AG04450 (cell line): ENCODE data around the gene WDFY1. TPM values are rescaled to one million over a fixed set of nuclear protein-coding genes. Genes with fewer than 3 reads are reported as not detected.

Experiments used
- CTCF ChIA-PET: fragments of 300-600, 350-600 bp; formaldehyde crosslinking; extraction: SDS; loops from one replicate; lab custom pipeline; 2022; ENCODE audit warnings: antibody characterized with exemption, inconsistent platforms; lab: Charles Lee
- POLR2A ChIA-PET: fragments of 350-600 bp; formaldehyde crosslinking; extraction: SDS; loops from one replicate; lab custom pipeline; 2021; ENCODE audit warnings: antibody characterized with exemption, inconsistent platforms; lab: Yijun Ruan, JAX
- DNase-seq: peaks from one replicate; pipeline ENCODE4 v3.0.0-alpha.2; 2011; ENCODE audit warnings: low read depth, low spot score
- H3K27ac ChIP-seq: one replicate; pipeline ENCODE4 v1.5.1; 2012; ENCODE audit warnings: low read depth, low read length, control low read depth
- H3K27me3 ChIP-seq: one replicate; pipeline ENCODE4 v1.6.0; 2012; ENCODE audit warnings: low read length; ENCODE audit not compliant: control insufficient read depth, insufficient read depth
- H3K4me3 ChIP-seq: 2 replicates; pipeline ENCODE4 v1.5.1; 2011; ENCODE audit warnings: mild to moderate bottlenecking, low read depth, low read length, control low read depth
- H3K9me3 ChIP-seq: 2 replicates; pipeline ENCODE4 v1.5.1; 2012; ENCODE audit warnings: low read length; ENCODE audit not compliant: control insufficient read depth, insufficient read depth
- polyA plus RNA-seq: library from polyadenylated mRNA; depleted of rRNA; stranded (reverse); fragments of >200 nt; gene quantifications from 2 replicates; pipeline ENCODE4 v1.2.3, GENCODE V29; 2011
- TF ChIP-seq, protein P1 (sequence below): IDR thresholded peaks from 2 replicates; pipeline ENCODE4 v1.5.1; 2011; ENCODE audit warnings: low read depth, low read length, control low read depth, inconsistent platforms

Gene WDFY1
- polyA plus RNA-seq, 1 experiment: 74.8 TPM

GRCh38 chr2:223989856-223990232 is 44.7 kb upstream of the WDFY1 start:
- no peak overlapping the region for H3K27ac ChIP-seq
- ChIA-PET CTCF (interaction anchor here (2.9 to 6.7 kb wide), 2 partner anchors 18 to 294 kb away, joined by 19 to 137 read pairs; no protein-coding TSS in a partner anchor), POLR2A (no interaction called here)
- H3K9me3 ChIP-seq: no peaks in the 10 kb centered on the region
- H3K27me3 ChIP-seq: no peaks in the 10 kb centered on the region
- TF ChIP-seq, protein P1, sequence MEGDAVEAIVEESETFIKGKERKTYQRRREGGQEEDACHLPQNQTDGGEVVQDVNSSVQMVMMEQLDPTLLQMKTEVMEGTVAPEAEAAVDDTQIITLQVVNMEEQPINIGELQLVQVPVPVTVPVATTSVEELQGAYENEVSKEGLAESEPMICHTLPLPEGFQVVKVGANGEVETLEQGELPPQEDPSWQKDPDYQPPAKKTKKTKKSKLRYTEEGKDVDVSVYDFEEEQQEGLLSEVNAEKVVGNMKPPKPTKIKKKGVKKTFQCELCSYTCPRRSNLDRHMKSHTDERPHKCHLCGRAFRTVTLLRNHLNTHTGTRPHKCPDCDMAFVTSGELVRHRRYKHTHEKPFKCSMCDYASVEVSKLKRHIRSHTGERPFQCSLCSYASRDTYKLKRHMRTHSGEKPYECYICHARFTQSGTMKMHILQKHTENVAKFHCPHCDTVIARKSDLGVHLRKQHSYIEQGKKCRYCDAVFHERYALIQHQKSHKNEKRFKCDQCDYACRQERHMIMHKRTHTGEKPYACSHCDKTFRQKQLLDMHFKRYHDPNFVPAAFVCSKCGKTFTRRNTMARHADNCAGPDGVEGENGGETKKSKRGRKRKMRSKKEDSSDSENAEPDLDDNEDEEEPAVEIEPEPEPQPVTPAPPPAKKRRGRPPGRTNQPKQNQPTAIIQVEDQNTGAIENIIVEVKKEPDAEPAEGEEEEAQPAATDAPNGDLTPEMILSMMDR: no peak
- DNase-seq: no peak
- H3K4me3 ChIP-seq: no peak overlapping the region

DNA sequence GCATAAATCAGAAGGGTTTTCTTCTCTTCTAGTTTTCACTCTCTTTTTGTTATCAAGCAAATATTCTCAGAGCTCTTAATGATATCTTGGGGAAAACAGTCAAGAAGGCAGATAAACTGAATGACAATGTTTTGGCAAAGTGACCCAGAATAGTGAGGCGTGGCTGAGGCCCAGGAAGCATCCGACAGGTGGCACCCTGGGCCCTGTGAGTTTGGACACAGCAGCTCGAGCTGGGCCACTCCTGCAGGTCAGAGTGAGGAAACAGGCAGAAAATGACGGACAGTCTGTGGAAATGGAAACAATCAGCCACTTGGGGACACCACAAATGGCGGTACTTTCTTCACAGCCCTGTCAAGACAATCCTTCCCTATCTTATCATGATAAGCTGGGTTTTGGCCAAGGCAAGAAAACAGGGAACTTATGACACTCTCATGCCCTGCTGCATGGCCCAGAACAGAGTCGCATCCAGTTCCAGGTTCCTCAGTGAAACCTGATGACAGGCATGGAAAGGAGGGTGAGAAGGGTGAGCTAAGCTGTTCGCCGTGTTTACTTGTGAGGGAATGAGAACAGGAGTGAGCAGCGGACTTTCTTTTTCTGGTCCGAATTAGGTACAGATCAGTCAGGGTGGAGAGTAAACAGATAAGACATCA is 44.2 kb upstream of the WDFY1 start:
- CTCF ChIA-PET: interaction anchor here (2.9 to 6.7 kb wide), 2 partner anchors 17 to 294 kb away, joined by 19 to 137 read pairs; no protein-coding TSS in a partner anchor
- no peak for DNase-seq
- no peaks in the 10 kb centered on the region for H3K27me3 ChIP-seq
- no peak overlapping the region for H3K27ac ChIP-seq
- no peak overlapping the region for H3K4me3 ChIP-seq
- POLR2A ChIA-PET: no interaction called here
- TF ChIP-seq, protein P1: no peak
- H3K9me3 ChIP-seq: no peaks in the 10 kb centered on the region

GRCh38 chr2:223981241-223981640 is 36.1 kb upstream of the WDFY1 start:
- Histone ChIP-seq H3K27ac (no peak overlapping the region), H3K27me3 (no peaks in the 10 kb centered on the region), H3K4me3 (no peak overlapping the region), H3K9me3 (no peaks in the 10 kb centered on the region)
- ChIA-PET POLR2A (no interaction called here), CTCF (interaction anchor here (1.4 to 3.9 kb wide), 3 partner anchors 11 to 304 kb away, joined by 5 to 45 read pairs (median 16); no protein-coding TSS in a partner anchor)
- TF ChIP-seq, protein P1: no peak
- DNase-seq: no peak

- H3K9me3 ChIP-seq: no peaks in the 10 kb centered on the region
- no peak overlapping the region for H3K4me3 ChIP-seq
- no peak for DNase-seq
- POLR2A ChIA-PET: no interaction called here
- no peak overlapping the region for H3K27ac ChIP-seq
- CTCF ChIA-PET: interaction anchor here (1.2 to 3.9 kb wide), 4 partner anchors 11 to 304 kb away, joined by 3 to 45 read pairs (median 18); no protein-coding TSS in a partner anchor
- TF ChIP-seq, protein P1: no peak
- H3K27me3 ChIP-seq: no peaks in the 10 kb centered on the region
Observed at GRCh38 chr2:223980803-223981202, 35.7 kb upstream of the WDFY1 start.

DNA sequence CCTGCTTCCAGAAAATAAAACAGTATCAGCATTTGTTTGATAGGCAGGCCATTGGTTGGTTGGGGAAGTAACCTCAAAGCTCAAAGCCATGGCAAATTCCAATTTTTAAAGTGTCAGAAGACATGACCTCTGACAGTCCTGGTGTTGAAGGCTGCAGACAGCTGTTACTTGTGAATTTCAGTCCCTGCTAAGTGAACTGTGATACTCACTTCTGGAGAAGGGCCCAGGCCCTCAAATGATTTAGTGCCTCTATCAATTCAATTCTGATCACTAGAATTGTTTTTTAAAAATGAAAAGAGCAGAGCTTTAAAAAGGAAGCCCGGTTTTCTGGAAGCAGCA is 35.2 kb upstream of the WDFY1 start:
- TF ChIP-seq, protein P1: no peak
- no peak overlapping the region for H3K27ac ChIP-seq
- POLR2A ChIA-PET: no interaction called here

More for the DNA sequence above, 35.2 kb upstream of the WDFY1 start:
- no peaks in the 10 kb centered on the region for H3K27me3 ChIP-seq
- DNase-seq: no peak
- H3K4me3 ChIP-seq: no peak overlapping the region
- CTCF ChIA-PET: interaction anchor here (0.6 to 3.9 kb wide), 5 partner anchors 10 to 928 kb away, joined by 3 to 45 read pairs (median 7); no protein-coding TSS in a partner anchor
- no peaks in the 10 kb centered on the region for H3K9me3 ChIP-seq
